Measurements from ENCODE around the gene EPHA10. TPM values are rescaled to one million over a fixed set of nuclear protein-coding genes. Genes with fewer than 3 reads are reported as not detected.
"Not testable (repeated sequence)": the region's sequence is repeated elsewhere in the genome, so short reads cannot be mapped to it uniquely, and the experiment has no call there.

Gene EPHA10
- total and polyA plus RNA-seq, 4 donors = 0.05 to 0.25 (median 0.12) TPM; not detected in 1

DNA sequence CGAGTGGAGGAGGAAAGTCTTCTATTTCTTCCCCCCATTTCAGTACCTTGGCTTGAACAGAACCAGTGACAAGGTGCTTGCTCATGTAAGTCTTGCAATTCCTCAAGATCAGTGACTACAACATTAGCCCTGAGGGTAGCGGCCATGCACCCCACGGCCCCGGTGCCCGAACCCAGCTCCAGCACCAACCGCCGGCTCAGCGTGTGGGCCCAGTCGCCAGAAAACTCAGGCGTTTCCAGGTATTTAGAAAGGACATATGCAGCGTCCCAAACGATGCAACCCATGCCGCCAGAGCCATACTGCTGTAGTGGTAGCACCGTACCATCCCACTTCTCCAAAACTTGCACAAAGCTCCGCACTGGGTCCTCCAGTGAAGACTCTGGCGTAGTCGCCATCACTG lies 17.6 kb upstream of the EPHA10 start:
- intact Hi-C loops (cut with DNase I) = no loop called here
- WGBS, 2 donors = 77 to 79% methylated on average over 17 of the region's 17 CpGs

DNA sequence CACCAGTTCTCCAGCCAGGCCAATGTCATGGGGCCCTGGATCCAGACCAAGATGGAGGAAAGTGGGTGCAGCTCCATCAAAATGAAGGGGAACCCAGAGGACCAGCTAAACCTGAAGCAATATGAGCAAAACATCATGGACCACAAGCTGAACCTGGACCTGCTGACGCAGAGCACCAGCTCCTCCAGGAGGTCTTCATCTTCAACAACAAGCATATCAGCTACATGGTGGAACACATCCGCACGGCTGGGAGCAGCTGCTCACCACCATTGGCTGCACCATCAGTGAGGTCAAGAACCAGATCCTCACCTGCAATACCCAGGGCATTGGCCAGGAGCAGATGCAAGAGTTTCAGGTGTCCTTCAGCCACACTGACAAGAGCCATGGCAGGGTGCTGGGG lies 13.7 kb upstream of the EPHA10 start:
- Histone ChIP-seq H3K4me3 (ENCODE audit: low read length in 2 of 2) (no peak overlapping the region), H3K9me3 (ENCODE audit: control insufficient read depth, low read length) (peaks cover under 1% of the 10 kb centered on the region), H3K4me1 (ENCODE audit: control insufficient read depth in 1 of 2, insufficient read depth in 2 of 2, low read length in 2 of 2) (no peaks in the 10 kb centered on the region), H3K27me3 (ENCODE audit: control insufficient read depth in 1 of 2, insufficient read depth in 2 of 2, low read length in 1 of 2) (no peaks in the 10 kb centered on the region), H3K27ac (ENCODE audit: low read depth in 1 of 2, low read length in 2 of 2) (no peak overlapping the region), H3K36me3 (ENCODE audit: control insufficient read depth in 1 of 2, insufficient read depth in 2 of 2, low read length in 1 of 2) (no peaks in the 10 kb centered on the region)
- ATAC-seq (ENCODE audit: low FRiP score) = no peak
- WGBS, 2 donors = 88 to 89% methylated on average over 3 of the region's 3 CpGs
- intact Hi-C loops (cut with DNase I) = no loop called here
- no peak for DNase-seq

More for the DNA sequence above, 17.6 kb upstream of the EPHA10 start:
- DNase-seq (no peak), ATAC-seq (ENCODE audit: low FRiP score) (no peak)
- Histone ChIP-seq H3K27me3 (ENCODE audit: control insufficient read depth in 1 of 2, insufficient read depth in 2 of 2, low read length in 1 of 2) (no peaks in the 10 kb centered on the region), H3K9me3 (ENCODE audit: control insufficient read depth, low read length) (no peaks in the 10 kb centered on the region), H3K27ac (ENCODE audit: low read depth in 1 of 2, low read length in 2 of 2) (no peak overlapping the region), H3K4me1 (ENCODE audit: control insufficient read depth in 1 of 2, insufficient read depth in 2 of 2, low read length in 2 of 2) (no peaks in the 10 kb centered on the region), H3K4me3 (ENCODE audit: low read length in 2 of 2) (no peak overlapping the region), H3K36me3 (ENCODE audit: control insufficient read depth in 1 of 2, insufficient read depth in 2 of 2, low read length in 1 of 2) (no peaks in the 10 kb centered on the region)

DNA sequence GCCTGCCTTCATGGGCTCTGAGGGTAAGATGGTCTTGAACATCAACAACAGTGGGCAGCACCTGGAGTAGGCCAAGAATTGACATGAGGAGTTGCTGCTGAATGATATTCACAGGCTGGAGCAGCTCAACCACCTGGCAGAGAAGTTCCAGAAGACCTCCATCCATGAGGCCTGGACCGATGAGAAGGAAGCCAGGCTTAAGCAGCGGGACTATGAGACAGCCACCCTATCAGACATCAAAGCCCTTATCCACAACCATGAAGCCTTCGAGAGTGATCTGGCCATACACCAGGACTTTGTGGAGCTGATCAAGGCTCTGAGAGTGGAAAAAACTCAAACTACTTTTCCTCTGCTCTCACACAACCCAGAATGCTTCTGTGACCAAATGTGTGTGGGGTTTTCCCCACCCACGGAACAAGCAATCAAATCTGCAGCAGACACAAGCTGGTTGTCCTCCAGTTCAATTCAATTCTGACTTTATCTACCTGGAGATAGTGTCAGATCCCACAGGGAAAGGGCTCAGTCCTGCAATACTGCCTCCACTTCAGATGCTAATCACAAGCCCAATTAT lies 12.1 kb upstream of the EPHA10 start:
- H3K27me3 ChIP-seq (ENCODE audit: control insufficient read depth in 1 of 2, insufficient read depth in 2 of 2, low read length in 1 of 2) = no peaks in the 10 kb centered on the region
- no peaks in the 10 kb centered on the region for H3K4me1 ChIP-seq (ENCODE audit: control insufficient read depth in 1 of 2, insufficient read depth in 2 of 2, low read length in 2 of 2)
- 71 to 73% methylated on average over 4 of the region's 4 CpGs for WGBS, 2 donors
- no peak overlapping the region for H3K4me3 ChIP-seq (ENCODE audit: low read length in 2 of 2)
- H3K9me3 ChIP-seq (ENCODE audit: control insufficient read depth, low read length) = peaks cover 5% of the 10 kb centered on the region
- DNase-seq (no peak), ATAC-seq (ENCODE audit: low FRiP score) (no peak)
- H3K36me3 ChIP-seq (ENCODE audit: control insufficient read depth in 1 of 2, insufficient read depth in 2 of 2, low read length in 1 of 2) = no peaks in the 10 kb centered on the region
- intact Hi-C loops (cut with DNase I) = no loop called here
- H3K27ac ChIP-seq (ENCODE audit: low read depth in 1 of 2, low read length in 2 of 2) = no peak overlapping the region

DNA sequence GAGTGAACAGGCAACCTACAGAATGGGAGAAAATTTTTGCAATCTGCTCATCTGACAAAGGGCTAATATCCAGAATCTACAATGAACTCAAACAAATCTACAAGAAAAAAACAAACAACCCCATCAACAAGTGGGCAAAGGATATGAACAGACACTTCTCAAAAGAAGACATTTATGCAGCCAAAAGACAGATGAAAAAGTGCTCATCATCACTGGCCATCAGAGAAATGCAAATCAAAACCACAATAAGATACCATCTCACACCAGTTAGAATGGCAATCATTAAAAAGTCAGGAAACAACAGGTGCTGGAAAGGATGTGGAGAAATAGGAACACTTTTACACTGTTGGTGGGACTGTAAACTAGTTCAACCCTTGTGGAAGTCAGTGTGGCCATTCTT lies 6.5 kb upstream of the EPHA10 start:
- ATAC-seq (ENCODE audit: low FRiP score); H3K4me1 ChIP-seq (ENCODE audit: control insufficient read depth in 1 of 2, insufficient read depth in 2 of 2, low read length in 2 of 2); DNase-seq; intact Hi-C loops (cut with DNase I); H3K9me3 ChIP-seq (ENCODE audit: control insufficient read depth, low read length); H3K4me3 ChIP-seq (ENCODE audit: low read length in 2 of 2); H3K27ac ChIP-seq (ENCODE audit: low read depth in 1 of 2, low read length in 2 of 2); H3K36me3 ChIP-seq (ENCODE audit: control insufficient read depth in 1 of 2, insufficient read depth in 2 of 2, low read length in 1 of 2); H3K27me3 ChIP-seq (ENCODE audit: control insufficient read depth in 1 of 2, insufficient read depth in 2 of 2, low read length in 1 of 2): not testable (repeated sequence)

DNA sequence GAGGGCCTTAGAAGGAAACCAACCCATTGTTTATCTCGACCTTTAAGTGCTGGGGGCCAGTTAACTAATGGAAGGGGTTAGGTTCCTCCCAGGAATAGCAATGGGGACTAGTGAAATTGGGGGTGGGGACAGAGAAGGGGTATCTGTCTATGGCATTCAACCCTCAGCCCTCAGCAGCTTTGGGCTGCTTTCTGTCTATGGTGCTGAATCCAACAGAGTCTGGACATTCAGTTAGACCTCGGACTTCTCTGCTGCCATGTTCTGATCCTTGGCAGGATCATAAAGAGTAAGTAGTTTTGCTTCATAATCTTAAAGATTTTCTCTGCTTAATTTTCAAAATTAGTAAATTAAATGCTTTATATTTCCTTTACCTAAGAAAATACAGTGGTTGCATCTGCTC lies 2.6 kb upstream of the EPHA10 start:
- DNase-seq (no peak), ATAC-seq (ENCODE audit: low FRiP score) (no peak)
- Histone ChIP-seq H3K9me3 (ENCODE audit: control insufficient read depth, low read length) (peaks cover 6% of the 10 kb centered on the region), H3K36me3 (ENCODE audit: control insufficient read depth in 1 of 2, insufficient read depth in 2 of 2, low read length in 1 of 2) (no peaks in the 10 kb centered on the region), H3K27me3 (ENCODE audit: control insufficient read depth in 1 of 2, insufficient read depth in 2 of 2, low read length in 1 of 2) (peaks cover 0 to 2% of the 10 kb centered on the region in 2 donors), H3K27ac (ENCODE audit: low read depth in 1 of 2, low read length in 2 of 2) (no peak overlapping the region), H3K4me3 (ENCODE audit: low read length in 2 of 2) (no peak overlapping the region), H3K4me1 (ENCODE audit: control insufficient read depth in 1 of 2, insufficient read depth in 2 of 2, low read length in 2 of 2) (no peaks in the 10 kb centered on the region)
- 10 to 25% methylated on average over 2 of the region's 2 CpGs for WGBS, 2 donors
- intact Hi-C loops (cut with DNase I) = no loop called here

DNA sequence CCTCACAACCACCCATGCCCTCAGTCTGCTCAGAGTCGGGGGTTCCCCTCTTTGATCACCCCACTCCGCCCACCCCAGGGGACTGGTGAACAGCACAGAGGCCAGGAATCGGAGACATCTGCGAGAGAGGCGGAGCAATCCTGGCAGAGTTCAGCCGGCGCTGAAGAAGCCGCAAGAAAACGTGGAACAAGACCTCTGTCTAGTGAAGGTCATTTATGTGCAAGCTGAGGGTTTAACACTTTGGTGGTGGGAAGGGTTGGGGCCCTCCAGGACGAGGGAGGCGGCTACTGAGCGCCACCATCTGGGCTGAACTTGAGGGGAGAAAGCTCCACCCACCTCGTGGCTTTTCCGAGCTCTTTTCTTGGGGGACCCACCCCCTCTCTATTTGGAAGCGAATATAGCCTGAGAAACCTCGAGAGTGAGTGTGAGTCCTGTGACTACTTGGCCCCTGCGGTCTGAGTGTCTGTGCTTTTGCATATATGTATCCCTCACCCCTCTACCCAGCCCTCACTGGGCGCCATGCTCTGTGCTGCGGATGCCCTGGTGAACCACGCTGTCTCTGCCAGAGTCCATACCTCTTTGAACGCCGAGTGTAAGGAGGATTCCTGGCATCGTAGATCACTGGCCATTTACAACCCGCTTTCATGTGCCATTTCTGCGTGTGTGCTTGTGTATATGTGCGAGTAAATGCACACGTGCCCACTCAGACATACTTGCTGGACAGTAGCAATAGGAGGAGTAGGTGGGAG lies 1.2 kb upstream of the EPHA10 start:
- ATAC-seq (ENCODE audit: low FRiP score) = no peak
- whole genome bisulfite sequencing, 2 donors = 5% methylated on average over 27 of the region's 27 CpGs
- intact Hi-C loops (cut with DNase I) = no loop called here

DNA sequence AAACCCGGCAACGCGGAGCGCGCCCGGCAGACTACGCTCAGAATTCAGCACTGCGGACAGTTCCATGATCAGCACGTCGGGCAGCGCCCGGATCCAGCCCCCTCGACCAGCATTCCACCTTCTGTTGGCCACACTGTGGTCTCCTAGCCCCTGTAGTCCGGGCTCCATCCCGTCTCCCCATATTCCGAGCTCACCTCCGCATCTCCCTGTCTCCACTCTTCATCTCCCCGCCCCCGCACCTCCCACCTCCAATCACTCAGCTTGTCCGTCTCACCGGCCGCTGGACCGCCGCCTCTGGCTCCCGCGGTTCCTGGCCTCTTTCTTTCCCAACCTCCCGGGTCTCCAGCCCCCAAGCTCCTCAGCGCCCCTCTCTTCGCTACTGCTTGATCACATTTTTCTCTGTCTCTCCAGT lies 500 bp downstream of the EPHA10 start:
- DNase-seq = no peak

More for the DNA sequence above, 1.2 kb upstream of the EPHA10 start:
- DNase-seq = no peak
- H3K4me3 ChIP-seq (ENCODE audit: low read length in 2 of 2) = no peak overlapping the region
- H3K4me1 ChIP-seq (ENCODE audit: control insufficient read depth in 1 of 2, insufficient read depth in 2 of 2, low read length in 2 of 2) = no peaks in the 10 kb centered on the region
- H3K27me3 ChIP-seq (ENCODE audit: control insufficient read depth in 1 of 2, insufficient read depth in 2 of 2, low read length in 1 of 2) = peaks cover 0 to 2% of the 10 kb centered on the region in 2 donors
- H3K27ac ChIP-seq (ENCODE audit: low read depth in 1 of 2, low read length in 2 of 2) = no peak overlapping the region
- H3K36me3 ChIP-seq (ENCODE audit: control insufficient read depth in 1 of 2, insufficient read depth in 2 of 2, low read length in 1 of 2) = no peaks in the 10 kb centered on the region
- peaks cover 8% of the 10 kb centered on the region for H3K9me3 ChIP-seq (ENCODE audit: control insufficient read depth, low read length)

DNA sequence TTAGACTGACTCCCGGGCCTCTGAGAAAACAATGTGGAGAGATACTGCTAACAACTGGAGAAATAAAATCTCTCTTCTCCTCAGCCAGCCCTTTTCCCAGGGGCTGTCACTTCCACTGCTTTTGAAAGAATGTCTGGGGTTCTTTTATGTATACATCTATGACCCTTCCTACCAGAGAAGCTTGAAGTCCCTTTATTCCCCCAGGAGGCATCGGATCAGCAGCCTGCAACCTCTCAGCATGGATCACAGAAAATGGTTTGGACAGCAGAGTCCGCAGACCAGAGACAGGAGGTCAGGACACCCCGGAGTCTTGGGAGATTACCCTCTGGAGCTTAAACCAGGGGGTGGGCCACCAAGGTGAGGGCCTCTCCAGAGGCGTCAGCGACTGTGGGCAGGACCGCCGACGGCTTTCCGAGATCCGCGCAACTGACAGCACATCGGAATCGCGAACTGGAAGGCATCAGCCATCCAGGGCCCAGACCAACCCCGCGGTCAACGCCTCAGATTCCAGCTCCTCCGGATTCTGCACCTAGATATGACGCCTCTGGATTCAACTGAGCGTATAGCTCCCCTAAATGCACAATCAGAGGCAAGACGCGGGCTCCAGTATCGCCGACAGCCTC lies 1.0 kb downstream of the EPHA10 start:
- WGBS, 2 donors = 19 to 22% methylated on average over 25 of the region's 25 CpGs
- Histone ChIP-seq H3K27me3 (ENCODE audit: control insufficient read depth in 1 of 2, insufficient read depth in 2 of 2, low read length in 1 of 2) (peaks cover 0 to 2% of the 10 kb centered on the region in 2 donors), H3K4me1 (ENCODE audit: control insufficient read depth in 1 of 2, insufficient read depth in 2 of 2, low read length in 2 of 2) (no peaks in the 10 kb centered on the region), H3K27ac (ENCODE audit: low read depth in 1 of 2, low read length in 2 of 2) (no peak overlapping the region), H3K36me3 (ENCODE audit: control insufficient read depth in 1 of 2, insufficient read depth in 2 of 2, low read length in 1 of 2) (no peaks in the 10 kb centered on the region), H3K9me3 (ENCODE audit: control insufficient read depth, low read length) (peaks cover 8% of the 10 kb centered on the region), H3K4me3 (ENCODE audit: low read length in 2 of 2) (no peak overlapping the region)
- ATAC-seq (ENCODE audit: low FRiP score) = no peak
- no peak for DNase-seq
- intact Hi-C loops (cut with DNase I) = no loop called here

More for the DNA sequence above, 500 bp downstream of the EPHA10 start:
- Histone ChIP-seq H3K4me3 (ENCODE audit: low read length in 2 of 2) (no peak overlapping the region), H3K9me3 (ENCODE audit: control insufficient read depth, low read length) (peaks cover 8% of the 10 kb centered on the region), H3K27me3 (ENCODE audit: control insufficient read depth in 1 of 2, insufficient read depth in 2 of 2, low read length in 1 of 2) (peaks cover 0 to 2% of the 10 kb centered on the region in 2 donors), H3K4me1 (ENCODE audit: control insufficient read depth in 1 of 2, insufficient read depth in 2 of 2, low read length in 2 of 2) (no peaks in the 10 kb centered on the region), H3K36me3 (ENCODE audit: control insufficient read depth in 1 of 2, insufficient read depth in 2 of 2, low read length in 1 of 2) (no peaks in the 10 kb centered on the region), H3K27ac (ENCODE audit: low read depth in 1 of 2, low read length in 2 of 2) (no peak overlapping the region)
- no peak for ATAC-seq (ENCODE audit: low FRiP score)
- intact Hi-C loops (cut with DNase I) = no loop called here
- WGBS, 2 donors = 2 to 4% methylated on average over 29 of the region's 29 CpGs

DNA sequence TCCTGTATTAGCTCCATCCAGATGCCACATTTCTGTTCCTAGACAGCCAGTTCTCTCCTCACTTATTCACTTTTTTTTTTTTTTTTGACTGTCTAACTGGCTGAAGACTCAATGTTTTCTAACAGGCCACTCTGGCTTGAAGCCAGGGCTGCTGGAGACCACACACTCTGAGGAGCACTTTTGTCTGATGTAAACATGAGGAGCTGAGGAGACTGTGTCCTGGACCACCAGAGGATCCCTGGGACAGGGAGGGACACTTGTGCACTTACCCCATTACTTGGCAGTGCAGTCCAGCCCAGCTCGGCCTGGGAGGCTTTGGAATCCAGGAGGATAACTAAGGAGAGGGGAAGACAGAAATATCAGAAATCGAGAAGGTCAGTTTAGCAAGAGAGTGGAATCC lies 2.4 kb downstream of the EPHA10 start:
- WGBS, 2 donors = 55 to 62% methylated on average over 2 of the region's 2 CpGs
- Histone ChIP-seq H3K36me3 (ENCODE audit: control insufficient read depth in 1 of 2, insufficient read depth in 2 of 2, low read length in 1 of 2) (no peaks in the 10 kb centered on the region), H3K9me3 (ENCODE audit: control insufficient read depth, low read length) (peaks cover 8% of the 10 kb centered on the region), H3K4me1 (ENCODE audit: control insufficient read depth in 1 of 2, insufficient read depth in 2 of 2, low read length in 2 of 2) (no peaks in the 10 kb centered on the region), H3K27me3 (ENCODE audit: control insufficient read depth in 1 of 2, insufficient read depth in 2 of 2, low read length in 1 of 2) (peaks cover 0 to 2% of the 10 kb centered on the region in 2 donors), H3K27ac (ENCODE audit: low read depth in 1 of 2, low read length in 2 of 2) (no peak overlapping the region), H3K4me3 (ENCODE audit: low read length in 2 of 2) (no peak overlapping the region)
- ATAC-seq (ENCODE audit: low FRiP score) (no peak), DNase-seq (no peak)
- intact Hi-C loops (cut with DNase I) = no loop called here

All from aorta (tissue), 5 donors.